MM.1S (cell line): ENCODE results near the gene CLEC2A.

Source experiments
- EZH2 ChIP-seq: fragments of 300-600 bp; sonication (generic); optimal IDR thresholded peaks from 2 replicates; pipeline ENCODE3; 2017; ENCODE audit warnings: low read depth, mild to moderate bottlenecking, antibody characterized with exemption, low read length, mixed read lengths
- EZH2phosphoT487 ChIP-seq: fragments of 300-600 bp; sonication (generic); IDR thresholded peaks from 2 replicates; pipeline ENCODE4 v1.6.1; 2018; ENCODE audit warnings: antibody characterized with exemption, low read length
- TF ChIP-seq, protein P1 (sequence below): fragments of 300-600 bp; sonication (generic); IDR thresholded peaks from 2 replicates; pipeline ENCODE4 v1.5.1; 2016; ENCODE audit warnings: antibody characterized with exemption, low read length, mixed read lengths

DNA sequence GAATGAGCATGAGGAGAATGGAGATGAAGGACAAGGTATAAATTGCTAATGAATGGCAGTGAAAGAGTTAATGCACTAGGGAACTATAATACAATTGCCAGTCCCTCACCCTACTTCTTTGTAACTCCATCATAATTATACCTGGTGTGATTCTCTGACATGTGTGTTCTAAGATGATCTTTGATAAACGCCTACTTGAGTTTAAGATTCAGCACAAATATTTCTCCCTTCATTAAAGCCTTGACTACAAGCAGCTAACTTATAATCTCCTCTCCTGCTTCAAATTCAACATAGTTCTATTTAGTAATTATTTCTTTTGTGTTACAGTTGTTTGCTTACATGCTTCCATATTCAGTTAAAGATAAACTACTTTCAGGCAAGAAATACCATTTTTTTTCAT lies 9.7 kb upstream of the CLEC2A start:
- TF ChIP-seq, protein P1, sequence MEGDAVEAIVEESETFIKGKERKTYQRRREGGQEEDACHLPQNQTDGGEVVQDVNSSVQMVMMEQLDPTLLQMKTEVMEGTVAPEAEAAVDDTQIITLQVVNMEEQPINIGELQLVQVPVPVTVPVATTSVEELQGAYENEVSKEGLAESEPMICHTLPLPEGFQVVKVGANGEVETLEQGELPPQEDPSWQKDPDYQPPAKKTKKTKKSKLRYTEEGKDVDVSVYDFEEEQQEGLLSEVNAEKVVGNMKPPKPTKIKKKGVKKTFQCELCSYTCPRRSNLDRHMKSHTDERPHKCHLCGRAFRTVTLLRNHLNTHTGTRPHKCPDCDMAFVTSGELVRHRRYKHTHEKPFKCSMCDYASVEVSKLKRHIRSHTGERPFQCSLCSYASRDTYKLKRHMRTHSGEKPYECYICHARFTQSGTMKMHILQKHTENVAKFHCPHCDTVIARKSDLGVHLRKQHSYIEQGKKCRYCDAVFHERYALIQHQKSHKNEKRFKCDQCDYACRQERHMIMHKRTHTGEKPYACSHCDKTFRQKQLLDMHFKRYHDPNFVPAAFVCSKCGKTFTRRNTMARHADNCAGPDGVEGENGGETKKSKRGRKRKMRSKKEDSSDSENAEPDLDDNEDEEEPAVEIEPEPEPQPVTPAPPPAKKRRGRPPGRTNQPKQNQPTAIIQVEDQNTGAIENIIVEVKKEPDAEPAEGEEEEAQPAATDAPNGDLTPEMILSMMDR: no peak
- TF ChIP-seq EZH2: no peak
- TF ChIP-seq EZH2phosphoT487: no peak
